ENCODE data around the gene CREB5. TPM values are rescaled to one million over a fixed set of nuclear protein-coding genes. Genes with fewer than 3 reads are reported as not detected.

CREB5 gene
- total RNA-seq, 4 donors from 2014 or later = 6.6 to 18.6 (median 12.6) TPM

DNA sequence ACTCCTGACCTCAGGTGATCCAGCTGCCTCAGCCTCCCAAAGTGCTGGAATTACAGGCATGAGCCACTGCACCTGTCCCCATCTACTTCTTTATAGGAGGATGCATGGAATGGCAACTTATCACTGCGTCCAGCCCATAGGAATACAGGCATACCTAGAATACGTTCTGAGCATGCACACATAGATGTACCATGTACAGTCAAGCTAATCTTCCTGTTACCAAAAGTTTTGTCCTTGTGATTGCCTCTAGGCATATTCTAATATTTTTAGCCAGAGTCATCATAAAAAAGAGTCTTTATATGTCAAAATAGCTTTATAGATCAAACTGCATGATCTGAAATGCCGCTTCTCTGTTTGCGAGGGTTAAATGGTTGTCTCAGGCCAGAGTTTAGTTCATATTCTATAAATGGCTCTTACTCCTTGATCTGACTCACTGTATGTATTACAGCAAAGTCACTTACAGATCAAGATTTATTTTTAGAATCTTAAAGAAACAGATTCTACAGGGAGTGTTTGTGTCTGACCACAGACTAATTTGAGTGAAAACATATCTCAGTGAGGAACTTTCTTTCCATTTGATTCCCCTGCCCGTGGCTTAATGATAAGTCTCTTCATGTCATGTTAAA, 210.9 kb downstream of the CREB5 start:
- Histone ChIP-seq H3K4me1 (peaks cover 22 to 74% (median 43%) of the 10 kb centered on the region in 4 donors), H3K27me3 (no peaks in the 10 kb centered on the region), H3K27ac (replicated peaks in 1 of 4) (peak overlapping the region in 2 of 4 donors; percentile 10 to 28), H3K4me3 (no peak overlapping the region), H3K36me3 (no peaks in the 10 kb centered on the region), H3K9me3 (no peaks in the 10 kb centered on the region)
- no peak for TF ChIP-seq POLR2AphosphoS5 (IDR thresholded peaks at IDR 0.05)
- no peak for TF ChIP-seq EP300 (IDR thresholded peaks at IDR 0.05)
- TF ChIP-seq, protein P1, sequence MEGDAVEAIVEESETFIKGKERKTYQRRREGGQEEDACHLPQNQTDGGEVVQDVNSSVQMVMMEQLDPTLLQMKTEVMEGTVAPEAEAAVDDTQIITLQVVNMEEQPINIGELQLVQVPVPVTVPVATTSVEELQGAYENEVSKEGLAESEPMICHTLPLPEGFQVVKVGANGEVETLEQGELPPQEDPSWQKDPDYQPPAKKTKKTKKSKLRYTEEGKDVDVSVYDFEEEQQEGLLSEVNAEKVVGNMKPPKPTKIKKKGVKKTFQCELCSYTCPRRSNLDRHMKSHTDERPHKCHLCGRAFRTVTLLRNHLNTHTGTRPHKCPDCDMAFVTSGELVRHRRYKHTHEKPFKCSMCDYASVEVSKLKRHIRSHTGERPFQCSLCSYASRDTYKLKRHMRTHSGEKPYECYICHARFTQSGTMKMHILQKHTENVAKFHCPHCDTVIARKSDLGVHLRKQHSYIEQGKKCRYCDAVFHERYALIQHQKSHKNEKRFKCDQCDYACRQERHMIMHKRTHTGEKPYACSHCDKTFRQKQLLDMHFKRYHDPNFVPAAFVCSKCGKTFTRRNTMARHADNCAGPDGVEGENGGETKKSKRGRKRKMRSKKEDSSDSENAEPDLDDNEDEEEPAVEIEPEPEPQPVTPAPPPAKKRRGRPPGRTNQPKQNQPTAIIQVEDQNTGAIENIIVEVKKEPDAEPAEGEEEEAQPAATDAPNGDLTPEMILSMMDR (IDR thresholded peaks at IDR 0.05) = no peak
- no peak for TF ChIP-seq POLR2A (IDR thresholded peaks at IDR 0.05; ENCODE audit: low read depth)
- WGBS = 56% methylated on average over 5 of the region's 5 CpGs
- DNase-seq (ENCODE audit: extremely low spot score) = no peak
- intact Hi-C loops (cut with DNase I) = loop anchor here (10.0 kb wide), 2 partner anchors 232 to 238 kb away; no protein-coding TSS in a partner anchor

DNA sequence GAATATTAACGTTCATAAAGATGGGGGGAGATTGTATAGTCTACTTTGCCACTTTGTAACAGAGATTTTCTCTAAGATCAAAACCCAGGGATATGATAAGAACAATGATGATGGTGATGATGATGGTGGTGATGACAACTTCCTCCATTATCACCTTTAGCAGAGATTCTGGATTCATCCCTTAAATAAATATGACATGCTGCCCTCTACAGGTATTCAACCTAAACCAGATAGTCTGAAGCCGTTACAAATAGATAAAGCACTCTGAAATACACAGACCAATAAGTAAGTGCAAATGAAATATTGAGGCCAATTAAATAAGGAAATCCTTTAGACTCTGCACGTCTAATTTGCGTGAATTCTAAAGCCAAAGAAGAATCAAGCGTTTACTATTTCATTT, 211.5 kb downstream of the CREB5 start:
- TF ChIP-seq POLR2AphosphoS5 (IDR thresholded peaks at IDR 0.05) (no peak), EP300 (IDR thresholded peaks at IDR 0.05) (no peak), POLR2A (IDR thresholded peaks at IDR 0.05; ENCODE audit: low read depth) (no peak)
- TF ChIP-seq, protein P1 (IDR thresholded peaks at IDR 0.05) = peak in 1 of 3 experiments; percentile 8
- 57% methylated on average over 5 of the region's 5 CpGs for WGBS
- Histone ChIP-seq H3K9me3 (no peaks in the 10 kb centered on the region), H3K27ac (replicated peaks in 1 of 4) (no peak overlapping the region), H3K4me1 (peaks cover 24 to 74% (median 44%) of the 10 kb centered on the region in 4 donors), H3K27me3 (no peaks in the 10 kb centered on the region), H3K36me3 (no peaks in the 10 kb centered on the region), H3K4me3 (no peak overlapping the region)
- no peak for DNase-seq (ENCODE audit: extremely low spot score)
- intact Hi-C loops (cut with DNase I) = loop anchor here (10.0 kb wide), 2 partner anchors 231 to 239 kb away; no protein-coding TSS in a partner anchor

DNA sequence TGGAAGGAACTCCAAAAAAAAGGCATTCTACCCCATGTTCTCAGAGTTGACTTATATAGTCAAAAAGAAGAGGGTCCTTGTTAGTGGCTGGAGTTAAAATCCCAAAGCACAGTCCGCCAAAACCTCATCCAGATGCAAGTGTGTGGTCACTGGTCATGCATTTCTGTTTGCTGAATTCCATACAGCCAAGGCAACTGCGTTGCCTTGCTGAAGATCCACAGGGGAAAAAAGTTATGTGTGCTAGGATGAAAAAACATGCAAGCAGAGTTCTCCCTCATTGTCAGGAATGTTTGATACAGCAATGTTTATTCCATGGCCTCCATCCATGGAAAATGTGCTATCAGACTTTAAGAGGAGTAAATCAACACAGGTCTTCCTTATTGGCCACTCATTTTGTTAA, 213.1 kb downstream of the CREB5 start:
- peak overlapping the region in 2 of 4 donors; percentile 7 to 48 for H3K27ac ChIP-seq (replicated peaks in 1 of 4)
- intact Hi-C loops (cut with DNase I) = loop anchor here (10.0 kb wide), 2 partner anchors 229 to 241 kb away; no protein-coding TSS in a partner anchor
- no peak for TF ChIP-seq EP300 (IDR thresholded peaks at IDR 0.05)
- TF ChIP-seq, protein P1 (IDR thresholded peaks at IDR 0.05) = no peak
- peak in 1 of 2 donors; percentile 17 for TF ChIP-seq POLR2AphosphoS5 (IDR thresholded peaks at IDR 0.05)
- no peak for TF ChIP-seq POLR2A (IDR thresholded peaks at IDR 0.05; ENCODE audit: low read depth)
- no peaks in the 10 kb centered on the region for H3K27me3 ChIP-seq
- no peaks in the 10 kb centered on the region for H3K36me3 ChIP-seq
- H3K9me3 ChIP-seq = no peaks in the 10 kb centered on the region
- no peak for DNase-seq (ENCODE audit: extremely low spot score)
- 41% methylated on average over 2 of the region's 2 CpGs for WGBS
- no peak overlapping the region for H3K4me3 ChIP-seq
- H3K4me1 ChIP-seq = peaks cover 31 to 77% (median 52%) of the 10 kb centered on the region in 4 donors

DNA sequence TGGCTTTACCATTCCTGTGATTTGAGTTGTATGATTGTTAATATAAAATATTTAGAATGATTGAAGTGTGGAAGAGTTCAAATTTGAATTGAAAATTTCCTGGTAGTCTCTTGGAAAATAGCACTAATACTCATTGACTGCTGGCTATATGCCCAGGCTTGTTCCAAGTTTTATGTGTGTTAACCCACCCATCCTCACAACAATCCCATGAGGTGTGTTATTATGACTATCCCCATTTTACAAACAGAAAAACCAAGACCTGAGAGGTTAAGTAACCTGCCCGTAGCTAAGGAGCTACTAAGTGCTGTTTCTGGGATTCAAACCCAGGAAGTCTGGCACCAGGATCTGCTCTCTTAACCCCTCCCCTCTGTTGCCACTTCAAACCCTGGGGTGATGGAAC, 213.9 kb downstream of the CREB5 start:
- Histone ChIP-seq H3K4me1 (peaks cover 31 to 73% (median 52%) of the 10 kb centered on the region in 4 donors), H3K4me3 (no peak overlapping the region), H3K36me3 (no peaks in the 10 kb centered on the region), H3K27ac (replicated peaks in 1 of 4) (peak overlapping the region in 1 of 4 donors; percentile 50), H3K27me3 (no peaks in the 10 kb centered on the region), H3K9me3 (no peaks in the 10 kb centered on the region)
- no peak for TF ChIP-seq EP300 (IDR thresholded peaks at IDR 0.05)
- TF ChIP-seq POLR2AphosphoS5 (IDR thresholded peaks at IDR 0.05) = no peak
- TF ChIP-seq POLR2A (IDR thresholded peaks at IDR 0.05; ENCODE audit: low read depth) = no peak
- TF ChIP-seq, protein P1 (IDR thresholded peaks at IDR 0.05) = no peak
- 100% methylated on average over 1 of the region's 1 CpG for WGBS
- DNase-seq (ENCODE audit: extremely low spot score) = no peak
- intact Hi-C loops (cut with DNase I) = loop anchor here (10.0 kb wide), 2 partner anchors 229 to 241 kb away; no protein-coding TSS in a partner anchor

Data from esophagus muscularis mucosa (tissue), 4 donors.